ENCODE data around the gene TNFSF4.
"Not testable (repeated sequence)": the region's sequence is repeated elsewhere in the genome, so short reads cannot be mapped to it uniquely, and the experiment has no call there.

Gene TNFSF4

GRCh38 chr1:173206816-173207568 lies at the start of gene TNFSF4:
Gene TNFSF4, minus strand, starts transcription at chr1:173207331. Its CDS starts 155 bp downstream, at chr1:173207176.
- no peak for DNase-seq

GRCh38 chr1:173255214-173255813 lies 48.2 kb upstream of the TNFSF4 start:
- DNase-seq = no peak

GRCh38 chr1:173253046-173253445 lies 45.9 kb upstream of the TNFSF4 start:
- no peak for DNase-seq

GRCh38 chr1:173249349-173249748 lies 42.2 kb upstream of the TNFSF4 start:
- DNase-seq = no peak

GRCh38 chr1:173248247-173248940 lies 41.3 kb upstream of the TNFSF4 start:
- DNase-seq = no peak

GRCh38 chr1:173245892-173246291 lies 38.8 kb upstream of the TNFSF4 start:
- DNase-seq = no peak

- DNase-seq = no peak
These were observed 36.2 kb upstream of the TNFSF4 start for GRCh38 chr1:173243300-173243699.

GRCh38 chr1:173241528-173242347 lies 34.6 kb upstream of the TNFSF4 start:
- DNase-seq = no peak

GRCh38 chr1:173240609-173241008 lies 33.5 kb upstream of the TNFSF4 start:
- DNase-seq = no peak

- no peak for DNase-seq
These were observed 31.9 kb upstream of the TNFSF4 start for GRCh38 chr1:173239058-173239457.

GRCh38 chr1:173234899-173235298 lies 27.8 kb upstream of the TNFSF4 start:
- no peak for DNase-seq

- not testable (repeated sequence) for DNase-seq
These were observed 27.3 kb upstream of the TNFSF4 start for GRCh38 chr1:173234434-173234833.

GRCh38 chr1:173229031-173229430 lies 21.9 kb upstream of the TNFSF4 start:
- DNase-seq = not testable (repeated sequence)

GRCh38 chr1:173224949-173225348 lies 17.8 kb upstream of the TNFSF4 start:
- no peak for DNase-seq

GRCh38 chr1:173224280-173224892 lies 17.3 kb upstream of the TNFSF4 start:
- DNase-seq = no peak

- DNase-seq = no peak
These were observed 15.9 kb upstream of the TNFSF4 start for GRCh38 chr1:173223031-173223380.

GRCh38 chr1:173222149-173223030 lies 15.3 kb upstream of the TNFSF4 start:
- DNase-seq = no peak

GRCh38 chr1:173220157-173220556 lies 13.0 kb upstream of the TNFSF4 start:
- no peak for DNase-seq

GRCh38 chr1:173213665-173214064 lies 6.5 kb upstream of the TNFSF4 start:
- DNase-seq = no peak

GRCh38 chr1:173212952-173213491 lies 5.9 kb upstream of the TNFSF4 start:
- DNase-seq = no peak

GRCh38 chr1:173210716-173211231 lies 3.6 kb upstream of the TNFSF4 start:
- DNase-seq = no peak

Data from SHP77 (cell line).